ENCODE data around the gene EML1.

- TF ChIP-seq, protein P1, sequence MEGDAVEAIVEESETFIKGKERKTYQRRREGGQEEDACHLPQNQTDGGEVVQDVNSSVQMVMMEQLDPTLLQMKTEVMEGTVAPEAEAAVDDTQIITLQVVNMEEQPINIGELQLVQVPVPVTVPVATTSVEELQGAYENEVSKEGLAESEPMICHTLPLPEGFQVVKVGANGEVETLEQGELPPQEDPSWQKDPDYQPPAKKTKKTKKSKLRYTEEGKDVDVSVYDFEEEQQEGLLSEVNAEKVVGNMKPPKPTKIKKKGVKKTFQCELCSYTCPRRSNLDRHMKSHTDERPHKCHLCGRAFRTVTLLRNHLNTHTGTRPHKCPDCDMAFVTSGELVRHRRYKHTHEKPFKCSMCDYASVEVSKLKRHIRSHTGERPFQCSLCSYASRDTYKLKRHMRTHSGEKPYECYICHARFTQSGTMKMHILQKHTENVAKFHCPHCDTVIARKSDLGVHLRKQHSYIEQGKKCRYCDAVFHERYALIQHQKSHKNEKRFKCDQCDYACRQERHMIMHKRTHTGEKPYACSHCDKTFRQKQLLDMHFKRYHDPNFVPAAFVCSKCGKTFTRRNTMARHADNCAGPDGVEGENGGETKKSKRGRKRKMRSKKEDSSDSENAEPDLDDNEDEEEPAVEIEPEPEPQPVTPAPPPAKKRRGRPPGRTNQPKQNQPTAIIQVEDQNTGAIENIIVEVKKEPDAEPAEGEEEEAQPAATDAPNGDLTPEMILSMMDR (IDR thresholded peaks at IDR 0.05; ENCODE audit: insufficient read depth, low read length): no peak
- TF ChIP-seq SPI1 (IDR thresholded peaks at IDR 0.05; ENCODE audit: borderline replicate concordance, low read depth) (no peak), POLR2AphosphoS5 (IDR thresholded peaks at IDR 0.05; ENCODE audit: low read depth) (no peak)
Observed at GRCh38 chr14:99875421-99875820, 82.2 kb downstream of the EML1 start.
